Esophagus squamous epithelium (tissue), 4 donors: ENCODE data around the gene RAB15.

Experiments used
- CTCF ChIP-seq, 6 experiments: fragments of 450-650 bp in 4 of 6; fragments of 200-600 bp in 2 of 6; sonication (generic) in 2 of 6; IDR thresholded peaks; one replicate each; pipeline ENCODE4 v1.5.1; 2016 to 2019; ENCODE audit warnings: antibody characterized with exemption in 6 of 6, mild to moderate bottlenecking in 4 of 6, moderate library complexity in 4 of 6
- POLR2A ChIP-seq, 4 donors: fragments of 450-650 bp; IDR thresholded peaks; one replicate each; pipeline ENCODE4 v1.6.1; 2017; ENCODE audit warnings: antibody characterized with exemption in 4 of 4, mild to moderate bottlenecking in 4 of 4, moderate library complexity in 3 of 4

GRCh38 chr14:64906022-64906421, 66.1 kb downstream of the RAB15 start:
- TF ChIP-seq CTCF (IDR thresholded peaks at IDR 0.05): no peak
- TF ChIP-seq POLR2A (IDR thresholded peaks at IDR 0.05): no peak
